Nucleus accumbens (tissue), 56 donors: ENCODE data around the gene PAOX.
"Not testable (repeated sequence)": the region's sequence is repeated elsewhere in the genome, so short reads cannot be mapped to it uniquely, and the experiment has no call there.

ENCODE experiments used
- DNase-seq, 56 donors: peaks; one replicate each; lab custom pipeline; 2025; lab: John Stamatoyannopoulos, UW

Gene PAOX

GRCh38 chr10:133422807-133423771, 44.0 kb downstream of the PAOX start:
- DNase-seq = no peak

- DNase-seq = not testable (repeated sequence)
Observed at GRCh38 chr10:133424102-133424501, 45.0 kb downstream of the PAOX start.

GRCh38 chr10:133424601-133425000, 45.5 kb downstream of the PAOX start, which contains the start of gene SPRN:
TSS of gene SPRN (minus strand) at chr10:133424625. CDS start at chr10:133423681, 944 bp downstream.
- not testable (repeated sequence) for DNase-seq

GRCh38 chr10:133429571-133429970, 50.5 kb downstream of the PAOX start:
- DNase-seq = not testable (repeated sequence)

- not testable (repeated sequence) for DNase-seq
Observed at GRCh38 chr10:133431888-133432613, 53.0 kb downstream of the PAOX start.

- not testable (repeated sequence) for DNase-seq
Observed at GRCh38 chr10:133432789-133433188, 53.7 kb downstream of the PAOX start.

- no peak for DNase-seq
Observed at GRCh38 chr10:133438711-133439273, 59.7 kb downstream of the PAOX start.

- DNase-seq = no peak
Observed at GRCh38 chr10:133439517-133440461, 60.7 kb downstream of the PAOX start.

GRCh38 chr10:133440633-133441285, 61.7 kb downstream of the PAOX start:
- no peak for DNase-seq
